Adrenal gland (tissue), 12 donors: ENCODE data around the gene MBOAT7. TPM values are rescaled to one million over a fixed set of nuclear protein-coding genes. Genes with fewer than 3 reads are reported as not detected.
A peak's percentile ranks its signal among the peaks of the same experiment; 100 is the strongest.

Experiments
- DNase-seq, 7 donors: peaks; one replicate each; pipeline ENCODE4 v3.0.0-alpha.2; 2019 to 2020
- H3K27ac ChIP-seq, 5 donors: fragments of 200-600 bp; sonication (generic) in 4 of 5; 1 replicate in 3 of 5; 2 replicates in 2 of 5; pipeline versions ENCODE4 v1.5.1 to v1.8.0; 2016 to 2020; ENCODE audit warnings: mild to moderate bottlenecking in 1 of 5
- H3K27me3 ChIP-seq: fragments of 200-600 bp; 2 replicates; pipeline ENCODE4 v1.8.0; 2021
- H3K36me3 ChIP-seq, 2 donors: fragments of 200-600 bp; replicated peaks in 1 of 2; 1 replicate in 1 of 2; 2 replicates in 1 of 2; pipeline versions ENCODE4 v1.5.1 to v1.8.0; 2018 to 2022
- H3K4me1 ChIP-seq, 2 donors: fragments of 200-600 bp; replicated peaks in 1 of 2; 1 replicate in 1 of 2; 2 replicates in 1 of 2; pipeline versions ENCODE4 v1.5.1 to v1.8.0; 2018 to 2021
- H3K4me3 ChIP-seq, 4 donors: fragments of 200-600 bp; sonication (generic) in 3 of 4; one replicate each; pipeline ENCODE4 v1.5.1; 2016 to 2018
- H3K9me3 ChIP-seq, 3 donors: fragments of 200-600 bp; sonication (generic) in 1 of 3; replicated peaks in 1 of 3; 1 replicate in 2 of 3; 2 replicates in 1 of 3; pipeline versions ENCODE4 v1.5.1 to v1.8.0; 2016 to 2021
- POLR2A ChIP-seq, 2 donors: fragments of 450-650 bp; IDR thresholded peaks; one replicate each; pipeline ENCODE4 v1.6.1; 2017; ENCODE audit warnings: antibody characterized with exemption in 2 of 2, mild to moderate bottlenecking in 2 of 2, moderate library complexity in 1 of 2
- WGBS, 4 donors: extraction: QIAGEN DNeasy Blood & Tissue Kit in 2 of 4; methylation state at CpG; one replicate each; pipeline versions ENCODE4 v1.1.5 to v1.1.7; 2013 to 2017; 5-methylcytosine and 5-hydroxymethylcytosine counted together
- intact Hi-C, 2 donors: fragments of 100-400 bp; cut with DNase I; formaldehyde crosslinking; loops; one replicate each; pipeline versions ENCODE4 v1.14.1 to v1.15.0; 2022 to 2023
- polyA plus RNA-seq, 3 donors: library from polyadenylated mRNA; stranded (reverse); fragments of 200-250 nt in 2 of 3; fragments of 350-450 nt in 1 of 3; fragmentation: Illumina TruSeq in 1 of 3; extraction: RNeasy Lipid Tissue Mini Kit (QIAGEN cat#74804) in 1 of 3; gene quantifications; one replicate each; pipeline ENCODE4 v1.2.3, GENCODE V29; 2013 to 2014
- total RNA-seq, 9 donors: library from RNA; depleted of rRNA in 4 of 9; stranded (reverse); fragments of >200 nt in 4 of 9; fragments of 120-200 nt in 1 of 9; fragmentation: NEBNext Ultra II Directional in 1 of 9; extraction: Animal tissue kit (Norgen Biotek cat#: 25700) in 1 of 9; gene quantifications; one replicate each; pipeline versions ENCODE4 v1.1.0 to v1.2.4, GENCODE V29; 2013 to 2023
- TF ChIP-seq, protein P1 (sequence below), 6 experiments: fragments of 450-650 bp in 4 of 6; fragments of 200-600 bp in 2 of 6; sonication (generic) in 1 of 6; IDR thresholded peaks; 1 replicate in 5 of 6; 2 replicates in 1 of 6; pipeline versions ENCODE4 v1.5.1 to v1.8.0; 2016 to 2021; ENCODE audit warnings: antibody characterized with exemption in 6 of 6, mild to moderate bottlenecking in 2 of 6, moderate library complexity in 1 of 6
- donor health status: healthy with polysubstance abuse.
- donor health status: Bipolar disorder and iron deficiency.
- donor health status: DM: yes; HTN: yes; CAD: no.
- donor health status: DM: no; HTN: no; CAD: no.
- donor health status: DM: no; HTN: no; CAD: no.
- donor health status: DM: yes; HTN: yes; CAD: no.

Gene MBOAT7
- total and polyA plus RNA-seq, 12 donors, result 98.0 to 670 (median 327) TPM

DNA sequence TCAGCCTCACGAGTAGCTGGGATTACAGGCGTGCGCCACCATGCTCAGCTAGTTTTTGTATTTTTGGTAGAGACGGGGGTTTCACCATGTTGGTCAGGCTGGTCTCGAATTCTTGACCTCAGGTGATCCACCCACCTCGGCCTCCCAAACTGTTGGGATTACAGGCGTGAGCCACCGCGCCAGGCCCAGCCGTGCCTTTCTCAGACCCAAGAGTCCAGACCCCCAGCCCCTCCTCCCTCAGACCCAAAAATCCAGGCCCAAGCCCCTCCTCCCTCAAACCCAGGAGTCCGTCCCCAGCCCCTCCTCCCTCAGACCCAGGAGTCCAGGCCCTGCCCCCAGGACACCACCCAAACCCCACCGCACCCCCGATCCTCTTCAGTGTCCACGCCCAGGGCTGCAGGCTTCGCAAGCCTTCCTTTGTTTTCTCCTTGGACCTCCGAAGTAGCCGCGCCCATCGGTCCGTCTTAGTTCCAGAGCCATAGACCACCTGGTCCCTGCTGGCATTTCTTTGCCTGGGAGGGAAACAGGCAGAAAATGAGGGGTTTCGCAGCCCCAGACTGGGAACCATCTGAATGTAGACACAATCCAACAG lies 20.1 kb downstream of the MBOAT7 start:
- Histone ChIP-seq H3K4me3 (no peak overlapping the region), H3K4me1 (peaks cover 6 to 12% of the 10 kb centered on the region in 2 donors), H3K36me3 (no peaks in the 10 kb centered on the region), H3K27me3 (no peaks in the 10 kb centered on the region), H3K27ac (no peak overlapping the region), H3K9me3 (no peaks in the 10 kb centered on the region)
- 79 to 85% (median 81%) methylated on average over 21 of the region's 21 CpGs for WGBS, 4 donors
- intact Hi-C loops, result loop anchor here (2.0 to 5.0 kb wide), 2 partner anchors 62 to 63 kb away; no protein-coding TSS in a partner anchor
- DNase-seq, result no peak
- TF ChIP-seq POLR2A (IDR thresholded peaks at IDR 0.05), result no peak
- TF ChIP-seq, protein P1, sequence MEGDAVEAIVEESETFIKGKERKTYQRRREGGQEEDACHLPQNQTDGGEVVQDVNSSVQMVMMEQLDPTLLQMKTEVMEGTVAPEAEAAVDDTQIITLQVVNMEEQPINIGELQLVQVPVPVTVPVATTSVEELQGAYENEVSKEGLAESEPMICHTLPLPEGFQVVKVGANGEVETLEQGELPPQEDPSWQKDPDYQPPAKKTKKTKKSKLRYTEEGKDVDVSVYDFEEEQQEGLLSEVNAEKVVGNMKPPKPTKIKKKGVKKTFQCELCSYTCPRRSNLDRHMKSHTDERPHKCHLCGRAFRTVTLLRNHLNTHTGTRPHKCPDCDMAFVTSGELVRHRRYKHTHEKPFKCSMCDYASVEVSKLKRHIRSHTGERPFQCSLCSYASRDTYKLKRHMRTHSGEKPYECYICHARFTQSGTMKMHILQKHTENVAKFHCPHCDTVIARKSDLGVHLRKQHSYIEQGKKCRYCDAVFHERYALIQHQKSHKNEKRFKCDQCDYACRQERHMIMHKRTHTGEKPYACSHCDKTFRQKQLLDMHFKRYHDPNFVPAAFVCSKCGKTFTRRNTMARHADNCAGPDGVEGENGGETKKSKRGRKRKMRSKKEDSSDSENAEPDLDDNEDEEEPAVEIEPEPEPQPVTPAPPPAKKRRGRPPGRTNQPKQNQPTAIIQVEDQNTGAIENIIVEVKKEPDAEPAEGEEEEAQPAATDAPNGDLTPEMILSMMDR (IDR thresholded peaks at IDR 0.05), result no peak

DNA sequence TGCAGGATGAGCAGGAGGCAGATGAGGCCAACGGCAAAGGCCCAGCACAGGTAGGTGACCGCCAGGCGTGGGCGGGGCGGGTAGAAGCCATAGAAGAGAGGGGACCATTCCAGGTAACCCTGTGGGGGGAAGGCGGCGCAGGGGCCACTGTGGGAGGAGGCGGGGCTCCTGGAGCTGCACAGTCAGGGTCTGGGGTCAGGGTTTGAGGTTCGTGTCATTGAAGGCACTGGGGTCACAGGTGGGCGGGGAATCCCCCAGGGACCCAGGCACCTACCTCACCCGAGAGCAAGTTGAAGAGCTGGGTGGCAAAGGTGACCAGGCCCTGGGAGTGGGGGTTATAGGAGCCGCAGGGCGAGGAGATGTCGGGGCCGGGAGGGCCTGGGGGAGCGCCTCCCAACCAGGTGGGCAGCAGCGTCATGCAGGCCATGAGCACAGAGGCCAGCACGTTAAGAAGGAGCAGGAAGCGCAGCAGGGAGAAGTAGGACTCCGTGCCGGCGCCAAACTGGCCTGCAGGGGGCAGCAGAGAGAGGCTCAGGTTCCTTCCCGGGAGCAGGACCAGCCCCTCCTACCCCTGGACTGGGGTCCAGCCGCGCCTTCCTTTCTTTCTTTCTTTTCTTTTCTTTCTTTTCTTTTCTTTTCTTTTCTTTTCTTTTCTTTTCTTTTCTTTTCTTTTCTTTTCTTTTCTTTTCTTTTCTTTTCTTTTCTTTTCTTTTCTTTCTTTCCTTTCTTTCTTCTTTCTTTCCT lies 21.0 kb downstream of the MBOAT7 start:
- intact Hi-C loops, result loop anchor here (2.0 to 5.0 kb wide), 2 partner anchors 62 to 64 kb away; no protein-coding TSS in a partner anchor
- peak; percentile 88 to 97 (median 94) for DNase-seq
- no peak for TF ChIP-seq POLR2A (IDR thresholded peaks at IDR 0.05)
- TF ChIP-seq, protein P1 (IDR thresholded peaks at IDR 0.05), result peak; percentile 71 to 91 (median 84)
- 23 to 28% (median 26%) methylated on average over 19 to 25 of the region's 25 CpGs for WGBS, 4 donors
- peaks cover 6 to 13% of the 10 kb centered on the region in 2 donors for H3K4me1 ChIP-seq
- no peaks in the 10 kb centered on the region for H3K9me3 ChIP-seq
- no peak overlapping the region for H3K4me3 ChIP-seq
- H3K27me3 ChIP-seq, result no peaks in the 10 kb centered on the region
- no peaks in the 10 kb centered on the region for H3K36me3 ChIP-seq
- no peak overlapping the region for H3K27ac ChIP-seq

DNA sequence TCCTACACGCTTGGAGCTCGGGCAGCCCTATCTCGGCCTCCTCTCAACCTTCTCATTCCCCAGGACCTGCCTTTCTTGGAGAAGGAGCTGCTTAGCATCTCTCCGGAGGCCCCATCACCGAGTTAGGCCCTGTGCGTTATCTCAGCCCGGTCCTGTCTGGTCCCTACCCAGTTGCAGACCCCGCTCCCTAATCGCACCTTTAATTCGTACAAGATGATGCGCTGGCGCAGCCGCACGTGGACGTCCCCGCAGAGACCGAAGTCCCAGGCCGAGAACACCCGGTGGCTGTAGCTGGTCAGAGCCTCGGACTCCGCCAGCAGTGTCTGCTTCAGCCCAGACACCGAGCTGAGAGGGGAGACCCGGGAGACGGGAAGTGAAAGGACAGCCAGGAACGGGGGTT lies 24.2 kb downstream of the MBOAT7 start:
- no peaks in the 10 kb centered on the region for H3K9me3 ChIP-seq
- 85 to 90% (median 88%) methylated on average over 25 of the region's 25 CpGs for WGBS, 4 donors
- H3K27me3 ChIP-seq, result no peaks in the 10 kb centered on the region
- H3K27ac ChIP-seq, result no peak overlapping the region
- DNase-seq, result peak in 1 of 7 donors; percentile 25
- H3K4me3 ChIP-seq, result no peak overlapping the region
- no peak for TF ChIP-seq POLR2A (IDR thresholded peaks at IDR 0.05)
- TF ChIP-seq, protein P1 (IDR thresholded peaks at IDR 0.05), result no peak
- peaks cover 11 to 32% of the 10 kb centered on the region in 2 donors for H3K4me1 ChIP-seq
- intact Hi-C loops, result loop anchor here in 1 of 2 donors (5.0 kb wide), 1 partner anchor 67 kb away; no protein-coding TSS in a partner anchor
- H3K36me3 ChIP-seq, result no peaks in the 10 kb centered on the region

DNA sequence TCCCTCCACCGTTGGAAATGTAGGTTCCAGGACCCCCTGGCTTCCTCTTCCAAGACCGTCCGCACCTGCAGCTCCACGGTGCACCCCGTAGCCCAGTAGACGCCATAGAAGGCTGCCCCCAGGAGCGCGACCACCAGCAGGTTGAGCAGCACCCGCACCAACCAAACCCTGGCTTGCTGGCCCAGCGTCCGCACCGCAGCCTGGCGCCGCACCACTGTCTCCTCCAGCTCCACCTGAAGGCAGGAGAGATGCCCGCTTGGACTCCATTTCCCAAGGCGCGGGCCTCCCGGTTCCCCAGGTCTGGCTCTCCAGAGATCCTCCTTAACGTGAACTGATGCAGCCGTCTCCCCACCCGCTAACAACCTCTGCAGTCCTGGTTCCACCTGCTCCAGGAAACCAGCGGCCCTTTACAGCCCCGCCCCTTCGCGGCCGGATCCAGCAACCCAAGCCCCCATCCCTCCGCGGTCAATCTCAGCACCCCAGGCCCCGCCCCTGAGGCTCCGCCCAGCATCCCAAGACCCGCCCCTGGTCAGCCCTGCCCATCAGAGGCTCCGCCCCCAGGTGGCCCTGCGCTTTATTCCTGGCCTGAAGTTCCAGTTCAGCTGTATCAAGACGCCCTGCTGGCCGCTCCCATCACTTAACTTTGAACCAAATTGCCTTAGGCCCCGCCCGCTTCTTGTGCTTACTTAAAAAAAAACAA lies 24.9 kb downstream of the MBOAT7 start:
- WGBS, 4 donors, result 8 to 11% (median 9%) methylated on average over 16 to 37 of the region's 37 CpGs
- intact Hi-C loops, result loop anchor here in 1 of 2 donors (5.0 kb wide), 1 partner anchor 68 kb away; no protein-coding TSS in a partner anchor
- Histone ChIP-seq H3K9me3 (no peaks in the 10 kb centered on the region), H3K36me3 (no peaks in the 10 kb centered on the region), H3K27me3 (no peaks in the 10 kb centered on the region), H3K4me3 (peak overlapping the region in 1 of 4 donors; percentile 1), H3K4me1 (peaks cover 14 to 34% of the 10 kb centered on the region in 2 donors), H3K27ac (no peak overlapping the region)
- DNase-seq, result peak in 6 of 7 donors; percentile 55 to 88 (median 78)
- TF ChIP-seq, protein P1 (IDR thresholded peaks at IDR 0.05), result no peak
- TF ChIP-seq POLR2A (IDR thresholded peaks at IDR 0.05), result no peak
